MM.1S (cell line): ENCODE measurements around the gene MTREX.

Experiments
- DNase-seq: peaks from one replicate; pipeline ENCODE4 v3.0.0-alpha.2; 2015
- H2AFZ ChIP-seq: fragments of 300-600 bp; sonication (generic); 2 replicates; pipeline ENCODE4 v1.6.0; 2016; ENCODE audit warnings: antibody characterized with exemption, low read length
- H3F3A ChIP-seq: fragments of 300-600 bp; sonication (generic); 2 replicates; pipeline ENCODE4 v1.6.1; 2016; ENCODE audit warnings: mild to moderate bottlenecking, antibody characterized with exemption, low read length, moderate library complexity, mixed read lengths; ENCODE audit not compliant: insufficient read depth
- H3K27ac ChIP-seq: fragments of 300-600 bp; sonication (generic); 2 replicates; pipeline ENCODE4 v1.5.1; 2016; ENCODE audit warnings: mild to moderate bottlenecking, low read length
- H3K27me3 ChIP-seq: fragments of 300-600 bp; sonication (generic); replicated peaks from 2 replicates; pipeline ENCODE4 v1.6.0; 2016; ENCODE audit warnings: low read length; ENCODE audit not compliant: insufficient read depth
- H3K36me3 ChIP-seq: fragments of 300-600 bp; sonication (generic); replicated peaks from 2 replicates; pipeline ENCODE4 v1.6.1; 2016; ENCODE audit warnings: mild to moderate bottlenecking, low read length, mixed read lengths; ENCODE audit not compliant: insufficient read depth
- H3K4me1 ChIP-seq: fragments of 300-600 bp; sonication (generic); 2 replicates; pipeline ENCODE4 v1.6.1; 2016; ENCODE audit warnings: low read length, mixed read lengths
- H3K4me2 ChIP-seq: fragments of 300-600 bp; sonication (generic); 2 replicates; pipeline ENCODE4 v1.6.0; 2016; ENCODE audit warnings: low read depth, low read length
- H3K4me3 ChIP-seq: fragments of 300-600 bp; sonication (generic); 2 replicates; pipeline ENCODE4 v1.5.1; 2016; ENCODE audit warnings: low read length, mixed read lengths
- H3K79me2 ChIP-seq: fragments of 300-600 bp; sonication (generic); 2 replicates; pipeline ENCODE4 v1.6.1; 2016; ENCODE audit warnings: mixed run types, low read length, mixed read lengths
- H3K9ac ChIP-seq: fragments of 300-600 bp; sonication (generic); 2 replicates; pipeline ENCODE4 v1.6.1; 2016; ENCODE audit warnings: low read length, mixed read lengths
- H3K9me2 ChIP-seq: fragments of 300-600 bp; sonication (generic); replicated peaks from 2 replicates; pipeline ENCODE4 v1.6.1; 2016; ENCODE audit warnings: mild to moderate bottlenecking, low read length, mixed read lengths; ENCODE audit not compliant: insufficient read depth
- H3K9me3 ChIP-seq: fragments of 300-600 bp; sonication (generic); replicated peaks from 2 replicates; pipeline ENCODE4 v1.6.1; 2016; ENCODE audit warnings: mild to moderate bottlenecking, low read length, mixed read lengths; ENCODE audit not compliant: insufficient read depth
- H4K20me1 ChIP-seq: fragments of 300-600 bp; sonication (generic); 2 replicates; pipeline ENCODE4 v1.6.1; 2016; ENCODE audit warnings: mild to moderate bottlenecking, low read length, moderate library complexity, mixed read lengths; ENCODE audit not compliant: insufficient read depth
- CTCF ChIP-seq: fragments of 300-600 bp; sonication (generic); IDR thresholded peaks from 2 replicates; pipeline ENCODE4 v1.5.1; 2016; ENCODE audit warnings: antibody characterized with exemption, low read length, mixed read lengths
- EZH2 ChIP-seq: fragments of 300-600 bp; sonication (generic); optimal IDR thresholded peaks from 2 replicates; pipeline ENCODE3; 2017; ENCODE audit warnings: low read depth, mild to moderate bottlenecking, antibody characterized with exemption, low read length, mixed read lengths
- EZH2phosphoT487 ChIP-seq: fragments of 300-600 bp; sonication (generic); IDR thresholded peaks from 2 replicates; pipeline ENCODE4 v1.6.1; 2018; ENCODE audit warnings: antibody characterized with exemption, low read length

Gene MTREX

GRCh38 chr5:55377810-55378209 is 70.0 kb downstream of the MTREX start:
- no peak for DNase-seq
- H3K36me3 ChIP-seq: no peaks in the 10 kb centered on the region; the same call in 1 of the 2 replicates

GRCh38 chr5:55383254-55383653 is 75.5 kb downstream of the MTREX start:
- Histone ChIP-seq H3K27ac (no peak overlapping the region), H3K36me3 (peaks cover 3% of the 10 kb centered on the region; the same call in 1 of the 2 replicates), H4K20me1 (no peaks in the 10 kb centered on the region), H3K9me3 (no peaks in the 10 kb centered on the region), H3K4me3 (no peak overlapping the region), H3K9me2 (no peaks in the 10 kb centered on the region), H3K79me2 (peaks cover 15% of the 10 kb centered on the region; the same call in 1 of the 2 replicates), H3F3A (no peaks in the 10 kb centered on the region), H3K27me3 (no peaks in the 10 kb centered on the region), H2AFZ (no peak overlapping the region), H3K9ac (no peak overlapping the region), H3K4me1 (0 out of 2 replicates have a peak, but pooled peaks cover 6% of the 10 kb centered on the region), H3K4me2 (no peak overlapping the region)
- no peak for DNase-seq
- TF ChIP-seq EZH2phosphoT487: no peak
- no peak for TF ChIP-seq CTCF
- TF ChIP-seq EZH2: no peak

More at GRCh38 chr5:55377810-55378209, 70.0 kb downstream of the MTREX start:
- Histone ChIP-seq H3K4me2 (no peak overlapping the region), H3K4me3 (no peak overlapping the region), H3K9me2 (no peaks in the 10 kb centered on the region), H2AFZ (no peak overlapping the region), H3K79me2 (no peaks in the 10 kb centered on the region), H3K27ac (no peak overlapping the region), H4K20me1 (no peaks in the 10 kb centered on the region), H3K9me3 (no peaks in the 10 kb centered on the region), H3K27me3 (no peaks in the 10 kb centered on the region), H3F3A (no peaks in the 10 kb centered on the region), H3K4me1 (no peaks in the 10 kb centered on the region), H3K9ac (no peak overlapping the region)
- no peak for TF ChIP-seq EZH2phosphoT487
- no peak for TF ChIP-seq EZH2
- TF ChIP-seq CTCF: no peak

GRCh38 chr5:55384072-55384471 is 76.3 kb downstream of the MTREX start:
- no peak for TF ChIP-seq CTCF
- no peak for TF ChIP-seq EZH2
- no peak for TF ChIP-seq EZH2phosphoT487
- Histone ChIP-seq H3K27ac (no peak overlapping the region), H3K9me2 (no peaks in the 10 kb centered on the region), H4K20me1 (no peaks in the 10 kb centered on the region), H3F3A (no peaks in the 10 kb centered on the region), H3K4me3 (no peak overlapping the region), H2AFZ (no peak overlapping the region), H3K4me1 (0 out of 2 replicates have a peak, but pooled peaks cover 6% of the 10 kb centered on the region), H3K4me2 (no peak overlapping the region), H3K36me3 (peaks cover 3% of the 10 kb centered on the region; the same call in 1 of the 2 replicates), H3K9ac (no peak overlapping the region), H3K9me3 (no peaks in the 10 kb centered on the region), H3K27me3 (no peaks in the 10 kb centered on the region), H3K79me2 (peaks cover 15% of the 10 kb centered on the region; the same call in 1 of the 2 replicates)
- no peak for DNase-seq
